ENCODE data around the gene SRPK1.

GRCh38 chr6:35787266-35788218 lies 133.4 kb downstream of the SRPK1 start:
- no peak for TF ChIP-seq ZBTB7A (CRISPR knock-in tag; IDR thresholded peaks at IDR 0.05)
- no peak for TF ChIP-seq ZNF160 (CRISPR knock-in tag; IDR thresholded peaks at IDR 0.05)
- TF ChIP-seq ZMYM2 (CRISPR knock-in tag; IDR thresholded peaks at IDR 0.05): no peak
- TF ChIP-seq ZNF407 (CRISPR knock-in tag; IDR thresholded peaks at IDR 0.05; ENCODE audit: not compliant biosample characterization): no peak
- TF ChIP-seq BCLAF1 (IDR thresholded peaks at IDR 0.05): no peak
- no peak for TF ChIP-seq IRF1 (CRISPR knock-in tag; IDR thresholded peaks at IDR 0.05; ENCODE audit: low read depth)
- TF ChIP-seq PATZ1 (CRISPR knock-in tag; IDR thresholded peaks at IDR 0.05): no peak
- no peak for TF ChIP-seq ETV6 (CRISPR knock-in tag; conservative IDR thresholded peaks at IDR 0.05)
- TF ChIP-seq ZFP90 (CRISPR knock-in tag; IDR thresholded peaks at IDR 0.05; ENCODE audit: borderline replicate concordance): no peak
- no peak for TF ChIP-seq CTCF (CRISPR knock-in tag; IDR thresholded peaks at IDR 0.05)
- TF ChIP-seq IKZF5 (CRISPR knock-in tag; IDR thresholded peaks at IDR 0.05): no peak
- TF ChIP-seq ELK4 (CRISPR knock-in tag; IDR thresholded peaks at IDR 0.05; ENCODE audit: borderline replicate concordance): no peak

Measured in HepG2 (cell line).